Uterus (tissue), 4 donors: Measurements from ENCODE around the gene ERFL. TPM values are rescaled to one million over a fixed set of nuclear protein-coding genes. Genes with fewer than 3 reads are reported as not detected.
A peak's percentile ranks its signal among the peaks of the same experiment; 100 is the strongest.

Experiments used
- DNase-seq, 2 donors: peaks; one replicate each; pipeline ENCODE4 v3.0.0-alpha.2; 2019 to 2020
- H3K27ac ChIP-seq, 2 donors: fragments of 200-600 bp; sonication (generic); 1 replicate in 1 of 2; 2 replicates in 1 of 2; pipeline ENCODE4 v1.5.1; 2016 to 2018
- H3K27me3 ChIP-seq, 2 donors: fragments of 200-600 bp; sonication (generic); one replicate each; pipeline ENCODE4 v1.5.1; 2018 to 2019; ENCODE audit warnings: control low read depth in 1 of 2
- H3K36me3 ChIP-seq, 2 donors: fragments of 200-600 bp; sonication (generic); one replicate each; pipeline ENCODE4 v1.5.1; 2019; ENCODE audit warnings: control low read depth in 1 of 2
- H3K4me1 ChIP-seq, 2 donors: fragments of 200-600 bp; sonication (generic); one replicate each; pipeline ENCODE4 v1.5.1; 2018 to 2019; ENCODE audit warnings: control low read depth in 1 of 2
- H3K4me3 ChIP-seq, 2 donors: fragments of 200-600 bp; sonication (generic); 1 replicate in 1 of 2; 2 replicates in 1 of 2; pipeline ENCODE4 v1.5.1; 2018 to 2019; ENCODE audit warnings: mild to moderate bottlenecking in 1 of 2
- H3K9me3 ChIP-seq, 2 donors: fragments of 200-600 bp; sonication (generic); one replicate each; pipeline ENCODE4 v1.5.1; 2019; ENCODE audit warnings: control low read depth in 1 of 2
- CTCF ChIP-seq, 4 experiments: fragments of 200-600 bp in 2 of 4; fragments of 450-650 bp in 2 of 4; sonication (generic) in 2 of 4; IDR thresholded peaks; one replicate each; pipeline ENCODE4 v1.5.1; 2016 to 2019; ENCODE audit warnings: antibody characterized with exemption in 4 of 4, mild to moderate bottlenecking in 2 of 4, moderate library complexity in 1 of 4
- POLR2A ChIP-seq, 2 donors: fragments of 450-650 bp; IDR thresholded peaks; one replicate each; pipeline ENCODE4 v1.6.1; 2016; ENCODE audit warnings: antibody characterized with exemption in 2 of 2, mild to moderate bottlenecking in 1 of 2, moderate library complexity in 1 of 2
- intact Hi-C: fragments of 100-400 bp; cut with DNase I; formaldehyde crosslinking; loops from one replicate; pipeline ENCODE4 v1.15.1; 2023; ENCODE audit warnings: low total_unique reads
- microRNA-seq: library from miRNA; unstranded; fragments of <30 nt; microRNA quantifications from one replicate; pipeline ENCODE4, GENCODE V29; 2016; ENCODE audit warnings: borderline microRNAs expressed, borderline replicate concordance
- small RNA-seq: library from RNA; depleted of rRNA; stranded (forward); fragments of <200 nt; gene quantifications from one replicate; pipeline ENCODE3, GENCODE V24; 2016
- total RNA-seq, 4 donors: library from RNA; depleted of rRNA in 3 of 4; stranded (reverse); fragments of >200 nt in 3 of 4; gene quantifications; one replicate each; pipeline versions ENCODE4 v1.1.0 to v1.2.4, GENCODE V29; 2014 to 2023
- donor health status: DM: yes; HTN: yes; CAD: no.

The ERFL gene
- total RNA-seq, 4 donors from 2014 or later: 1.7 TPM; not detected in 3

GRCh38 chr19:41859213-41859617 lies 69.0 kb downstream of the ERFL start:
- peaks cover 6 to 24% of the 10 kb centered on the region in 2 donors for H3K4me1 ChIP-seq
- H3K4me3 ChIP-seq: peak overlapping the region in 1 of 2 donors; percentile 28
- H3K36me3 ChIP-seq: no peaks in the 10 kb centered on the region
- H3K27me3 ChIP-seq: no peaks in the 10 kb centered on the region
- H3K9me3 ChIP-seq: no peaks in the 10 kb centered on the region
- peak overlapping the region; percentile 75 to 98 for H3K27ac ChIP-seq
- TF ChIP-seq POLR2A (IDR thresholded peaks at IDR 0.05) (no peak), CTCF (IDR thresholded peaks at IDR 0.05) (no peak)
- intact Hi-C loops: no loop called here
- no peak for DNase-seq

Small RNA genes lying within 50 kb of the gene (microRNA-seq; reads per million reads assigned to microRNA genes)
- not detected for gene MIR6797

Small RNA genes lying within 50 kb of the gene (small RNA-seq; reads per million reads assigned to genes)
- gene MIR6797: not detected

Other genes starting within 250 kb of the ERFL start
- 1 to 10 TPM in 1 of 4 donors, under 1 TPM in 2, not detected in 1; 0.49 to 1.8 (median 0.51) TPM for gene CEACAM7, start 240.2 kb downstream of the ERFL start, total RNA-seq
- under 1 TPM in 2 of 4 donors, not detected in 2; 0.29 to 0.51 TPM for gene CEACAM5, start 219.8 kb downstream of the ERFL start, total RNA-seq
- under 1 TPM in 1 of 4 donors, not detected in 3; 0.41 TPM for gene CEACAM6, start 172.9 kb downstream of the ERFL start, total RNA-seq
- not detected for gene CEACAM3, start 131.9 kb downstream of the ERFL start, total RNA-seq
- not detected for gene LYPD4, start 83.8 kb downstream of the ERFL start, total RNA-seq
- under 1 TPM in 1 of 4 donors, not detected in 3; 0.14 TPM for gene DMRTC2, start 83.4 kb downstream of the ERFL start, total RNA-seq
- gene RPS19, start 68.2 kb downstream of the ERFL start, total RNA-seq: 1,000 to 10,000 TPM in 2 of 4 donors, 100 to 1,000 TPM in 2; 324 to 1,895 (median 1,094) TPM
- under 1 TPM in 2 of 4 donors, not detected in 2; 0.29 to 0.62 TPM for gene CD79A, start 51.2 kb downstream of the ERFL start, total RNA-seq
- gene ARHGEF1, start 45.3 kb downstream of the ERFL start, total RNA-seq: 100 to 1,000 TPM in 1 of 4 donors, 10 to 100 TPM in 3; 13.5 to 118 (median 37.1) TPM
- gene RABAC1, start 30.9 kb upstream of the ERFL start, total RNA-seq: 100 to 1,000 TPM in 3 of 4 donors, 10 to 100 TPM in 1; 83.0 to 223 (median 178) TPM
- gene ATP1A3, start 65.8 kb upstream of the ERFL start, total RNA-seq: under 1 TPM in 1 of 4 donors, not detected in 3; 0.55 TPM
- gene GRIK5, start 141.8 kb upstream of the ERFL start, total RNA-seq: 10 to 100 TPM in 1 of 4 donors, 1 to 10 TPM in 2, not detected in 1; 5.6 to 17.8 (median 7.0) TPM
- gene ZNF574, start 147.7 kb upstream of the ERFL start, total RNA-seq: 10 to 100 TPM in 3 of 4 donors, 1 to 10 TPM in 1; 5.6 to 19.9 (median 14.1) TPM
- gene POU2F2, start 204.0 kb upstream of the ERFL start, total RNA-seq: 1 to 10 TPM in 1 of 4 donors, under 1 TPM in 2, not detected in 1; 0.55 to 3.2 (median 0.77) TPM